GM10266 (cell line): Measurements from ENCODE around the gene AMOTL2.

ENCODE experiments used
- DNase-seq: peaks from one replicate; pipeline ENCODE4 v3.0.0; 2012; ENCODE audit errors: extremely low spot score
- CTCF ChIP-seq: IDR thresholded peaks from 2 replicates; pipeline ENCODE4 v1.5.1; 2012; ENCODE audit warnings: mild to moderate bottlenecking, low read depth; ENCODE audit not compliant: control insufficient read depth, insufficient read depth; ENCODE audit errors: missing control alignments

AMOTL2 gene

GRCh38 chr3:134331811-134332199, 42.4 kb downstream of the AMOTL2 start:
- TF ChIP-seq CTCF = no peak
- no peak for DNase-seq

- TF ChIP-seq CTCF = no peak
These were observed 43.1 kb downstream of the AMOTL2 start for GRCh38 chr3:134330883-134331810.

GRCh38 chr3:134328846-134329245, 45.4 kb downstream of the AMOTL2 start:
- no peak for TF ChIP-seq CTCF
- DNase-seq = no peak

More at GRCh38 chr3:134330883-134331810, 43.1 kb downstream of the AMOTL2 start:
- no peak for DNase-seq

GRCh38 chr3:134328147-134328591, 46.1 kb downstream of the AMOTL2 start:
- no peak for TF ChIP-seq CTCF
- no peak for DNase-seq

GRCh38 chr3:134327594-134327975, 46.7 kb downstream of the AMOTL2 start:
- no peak for TF ChIP-seq CTCF
- no peak for DNase-seq

- no peak for DNase-seq
- no peak for TF ChIP-seq CTCF
These were observed 47.3 kb downstream of the AMOTL2 start for GRCh38 chr3:134326760-134327593.
